Endothelial cell of umbilical vein (primary cell): ENCODE data around the gene MAEA. TPM values are rescaled to one million over a fixed set of nuclear protein-coding genes. Genes with fewer than 3 reads are reported as not detected.

Experiments
- BruUV-seq: library from RNA; stranded (reverse); fragments of 400-500 nt; replicated peaks from 2 replicates; lab custom pipeline; 2021; lab: Mats Ljungman, UMichigan
- CTCF ChIA-PET: fragments of 300-600, 350-600 bp; sonication (Branson Sonifier 250); formaldehyde crosslinking; loops from one replicate; lab custom pipeline; 2021; ENCODE audit warnings: antibody characterized with exemption, inconsistent platforms; lab: Charles Lee
- POLR2A ChIA-PET: fragments of 300-600, 350-600 bp; sonication (Branson Sonifier 250); formaldehyde crosslinking; loops from one replicate; lab custom pipeline; 2021; ENCODE audit warnings: antibody characterized with exemption, inconsistent platforms; lab: Charles Lee
- DNase-seq: peaks from one replicate; pipeline ENCODE4 v3.0.0-alpha.2; 2011; ENCODE audit warnings: low read depth, low spot score
- FAIRE-seq: peaks from 2 replicates; lab custom pipeline; 2011; peaks lifted over from hg19 to GRCh38; lab: Jason Lieb, UNC
- H2AFZ ChIP-seq: 2 replicates; pipeline ENCODE4 v1.6.0; 2012; ENCODE audit warnings: low read depth, low read length, control low read depth, inconsistent platforms
- H3K27ac ChIP-seq: 2 replicates; pipeline ENCODE4 v1.5.1; 2011; ENCODE audit warnings: low read depth, mild to moderate bottlenecking, control low read depth, low read length, moderate library complexity; ENCODE audit not compliant: insufficient read depth
- H3K27me3 ChIP-seq, 2 experiments: 2 replicates each; pipeline versions ENCODE4 v1.6.0 to v1.6.1; 2011; ENCODE audit warnings: low read length in 2 of 2, mixed read lengths in 1 of 2; ENCODE audit not compliant: control insufficient read depth in 2 of 2, insufficient read depth in 2 of 2
- H3K36me3 ChIP-seq, 2 experiments: 2 replicates in 1 of 2; 3 replicates in 1 of 2; pipeline ENCODE4 v1.5.1; 2011; ENCODE audit warnings: low read length in 2 of 2, mild to moderate bottlenecking in 1 of 2, moderate library complexity in 1 of 2; ENCODE audit not compliant: control insufficient read depth in 2 of 2, insufficient read depth in 2 of 2; ENCODE audit errors: extremely low read depth in 1 of 2
- H3K4me1 ChIP-seq: 3 replicates; pipeline ENCODE4 v1.5.1; 2011; ENCODE audit warnings: mild to moderate bottlenecking, low read length; ENCODE audit not compliant: control insufficient read depth, insufficient read depth; ENCODE audit errors: extremely low read depth
- H3K4me2 ChIP-seq: 2 replicates; pipeline ENCODE4 v1.6.1; 2011; ENCODE audit warnings: low read length, control low read depth, mixed read lengths; ENCODE audit not compliant: insufficient read depth
- H3K4me3 ChIP-seq, 3 experiments: fragments of 200-600 bp in 1 of 3; sonication (generic), shearing (Covaris generic) in 1 of 3; replicated peaks in 1 of 3; 2 replicates each; pipeline ENCODE4 v1.5.1; 2011 to 2016; ENCODE audit warnings: control low read depth in 3 of 3, low read length in 3 of 3, mild to moderate bottlenecking in 2 of 3, inconsistent platforms in 1 of 3, low read depth in 1 of 3, moderate library complexity in 1 of 3; ENCODE audit not compliant: insufficient read depth in 1 of 3
- H3K79me2 ChIP-seq: 2 replicates; pipeline ENCODE4 v1.6.0; 2012; ENCODE audit warnings: low read length, inconsistent platforms; ENCODE audit not compliant: control insufficient read depth, insufficient read depth
- H3K9ac ChIP-seq: replicated peaks from 2 replicates; pipeline ENCODE3; 2011; ENCODE audit warnings: low read length, control low read depth; ENCODE audit not compliant: insufficient read depth; ENCODE audit errors: extremely low read depth
- H3K9me1 ChIP-seq: replicated peaks from 3 replicates; pipeline ENCODE4 v1.6.0; 2011; ENCODE audit warnings: mild to moderate bottlenecking, low read length; ENCODE audit not compliant: control insufficient read depth, insufficient read depth; ENCODE audit errors: extremely low read depth
- H3K9me3 ChIP-seq: replicated peaks from 2 replicates; pipeline ENCODE4 v1.5.1; 2012; ENCODE audit warnings: low read length, inconsistent platforms; ENCODE audit not compliant: control insufficient read depth, insufficient read depth
- H4K20me1 ChIP-seq: replicated peaks from 2 replicates; pipeline ENCODE3; 2011; ENCODE audit warnings: mild to moderate bottlenecking, low read length; ENCODE audit not compliant: control insufficient read depth, insufficient read depth; ENCODE audit errors: extremely low read depth
- GATA2 ChIP-seq: IDR thresholded peaks from 2 replicates; pipeline ENCODE4 v1.7.0; 2011; ENCODE audit warnings: low read depth, mild to moderate bottlenecking, moderate library complexity, mixed read lengths, low read length; ENCODE audit not compliant: insufficient read length, insufficient read depth
- MYC ChIP-seq: IDR thresholded peaks from one replicate; pipeline ENCODE4 v1.6.1; 2011; ENCODE audit warnings: mild to moderate bottlenecking, low read depth, low read length
- POLR2A ChIP-seq: IDR thresholded peaks from 2 replicates; pipeline ENCODE4 v1.6.1; 2012; ENCODE audit warnings: low read depth, mild to moderate bottlenecking, control low read depth, low read length
- dilution Hi-C: fragments of 300-500 bp; cut with MboI; formaldehyde crosslinking; loops from one replicate; pipeline ENCODE4 v1.15.0; 2019; ENCODE audit warnings: low sequenced_read_pairs; ENCODE audit not compliant: extremely low pct_ligation_motif_present
- intact Hi-C: fragments of 100-400 bp; cut with micrococcal nuclease; formaldehyde crosslinking; loops from one replicate; pipeline ENCODE4 v1.10.0; 2022
- polyA plus RNA-seq, 4 experiments: library from polyadenylated mRNA; depleted of rRNA in 3 of 4; stranded (reverse) in 3 of 4; unstranded in 1 of 4; fragments of >200 nt; gene quantifications; 2 replicates each; pipeline versions ENCODE4 v1.2.1 to v1.2.3, GENCODE V29; 2011 to 2012; ENCODE audit warnings: missing spikeins in 1 of 4
- total RNA-seq: library from RNA; stranded (reverse); gene quantifications from 2 replicates; pipeline ENCODE4 v1.2.3, GENCODE V29; 2021
- TF ChIP-seq, protein P1 (sequence below), 2 donors: IDR thresholded peaks; 1 replicate in 1 of 2; 2 replicates in 1 of 2; pipeline ENCODE4 v1.5.1; 2011; ENCODE audit warnings: low read length in 2 of 2, mild to moderate bottlenecking in 2 of 2, moderate library complexity in 2 of 2, control low read depth in 1 of 2, inconsistent platforms in 1 of 2, low read depth in 1 of 2; ENCODE audit not compliant: insufficient read depth in 1 of 2; ENCODE audit errors: extremely low read depth in 1 of 2
- TF ChIP-seq, protein P2 (sequence below): IDR thresholded peaks from 2 replicates; pipeline ENCODE4 v1.6.1; 2011; ENCODE audit not compliant: insufficient read depth, insufficient read length

Gene MAEA
- total and polyA plus RNA-seq, 2 donors (not counting 3 experiments of a cell fraction or from before 2014, with no cell fraction given) = 66.0 to 108 TPM

DNA sequence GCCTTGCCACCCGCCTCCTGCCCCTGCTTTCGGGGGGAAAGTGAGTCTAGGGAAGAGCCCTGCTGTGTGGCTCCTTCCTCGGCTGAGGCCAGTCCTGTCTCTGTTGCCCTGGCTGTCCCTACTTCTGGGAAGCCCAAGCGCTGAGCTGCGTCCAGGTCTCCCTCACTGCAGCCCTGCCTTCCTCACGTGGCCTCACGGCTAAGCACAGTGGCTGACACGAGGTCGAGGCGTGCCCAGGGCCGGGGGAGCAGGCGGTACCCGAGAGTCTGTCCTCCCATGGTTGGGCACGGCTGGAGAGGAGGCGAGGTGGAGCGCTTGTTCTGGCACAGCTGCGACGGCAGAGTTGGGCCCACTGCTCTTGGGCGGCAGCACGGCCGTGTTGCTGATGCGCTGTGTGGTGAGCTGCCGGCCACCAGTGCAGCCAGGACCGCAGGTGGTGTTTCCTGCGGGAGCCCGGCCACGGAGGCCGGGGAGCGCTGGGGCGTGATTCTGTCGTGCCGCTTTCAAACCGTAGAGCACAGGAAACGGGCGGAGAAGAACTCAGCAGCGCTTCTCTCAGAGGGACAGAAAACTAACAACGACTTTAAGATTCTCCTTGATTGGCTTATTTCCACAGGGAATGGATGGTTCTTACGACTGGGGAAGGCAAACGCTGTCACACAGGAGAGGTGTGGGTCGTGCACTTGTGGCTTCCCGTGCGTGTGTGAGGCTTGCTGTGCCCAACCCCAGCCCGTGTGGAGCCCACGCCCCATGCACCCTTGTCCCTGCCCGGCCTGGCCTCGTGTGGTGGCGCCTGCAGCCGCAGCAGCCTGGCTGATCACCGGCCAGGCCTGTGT is 21.3 kb downstream of the MAEA start:
- Histone ChIP-seq H3K4me1 (peaks cover 11% of the 10 kb centered on the region), H3K36me3 (peaks cover 9 to 17% of the 10 kb centered on the region in 2 experiments), H2AFZ (no peak overlapping the region), H3K27ac (no peak overlapping the region), H3K4me2 (no peak overlapping the region), H3K9me1 (no peaks in the 10 kb centered on the region), H3K9ac (no peak overlapping the region), H4K20me1 (no peaks in the 10 kb centered on the region), H3K4me3 (no peak overlapping the region), H3K27me3 (no peaks in the 10 kb centered on the region), H3K79me2 (peaks cover 60% of the 10 kb centered on the region), H3K9me3 (no peaks in the 10 kb centered on the region)
- dilution Hi-C loops (no loop called here), intact Hi-C loops (no loop called here)
- FAIRE-seq (no peak), DNase-seq (no peak)
- ChIA-PET CTCF (no interaction called here), POLR2A (no interaction called here)
- BruUV-seq = no TSS peak
- TF ChIP-seq GATA2 = no peak
- TF ChIP-seq MYC = no peak
- TF ChIP-seq, protein P1, sequence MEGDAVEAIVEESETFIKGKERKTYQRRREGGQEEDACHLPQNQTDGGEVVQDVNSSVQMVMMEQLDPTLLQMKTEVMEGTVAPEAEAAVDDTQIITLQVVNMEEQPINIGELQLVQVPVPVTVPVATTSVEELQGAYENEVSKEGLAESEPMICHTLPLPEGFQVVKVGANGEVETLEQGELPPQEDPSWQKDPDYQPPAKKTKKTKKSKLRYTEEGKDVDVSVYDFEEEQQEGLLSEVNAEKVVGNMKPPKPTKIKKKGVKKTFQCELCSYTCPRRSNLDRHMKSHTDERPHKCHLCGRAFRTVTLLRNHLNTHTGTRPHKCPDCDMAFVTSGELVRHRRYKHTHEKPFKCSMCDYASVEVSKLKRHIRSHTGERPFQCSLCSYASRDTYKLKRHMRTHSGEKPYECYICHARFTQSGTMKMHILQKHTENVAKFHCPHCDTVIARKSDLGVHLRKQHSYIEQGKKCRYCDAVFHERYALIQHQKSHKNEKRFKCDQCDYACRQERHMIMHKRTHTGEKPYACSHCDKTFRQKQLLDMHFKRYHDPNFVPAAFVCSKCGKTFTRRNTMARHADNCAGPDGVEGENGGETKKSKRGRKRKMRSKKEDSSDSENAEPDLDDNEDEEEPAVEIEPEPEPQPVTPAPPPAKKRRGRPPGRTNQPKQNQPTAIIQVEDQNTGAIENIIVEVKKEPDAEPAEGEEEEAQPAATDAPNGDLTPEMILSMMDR (IDR thresholded peaks at IDR 0.05; ENCODE audit: extremely low read depth in 1 of 2, insufficient read depth in 1 of 2, low read depth in 1 of 2, low read length in 2 of 2) = no peak
- TF ChIP-seq POLR2A = no peak
- TF ChIP-seq, protein P2, sequence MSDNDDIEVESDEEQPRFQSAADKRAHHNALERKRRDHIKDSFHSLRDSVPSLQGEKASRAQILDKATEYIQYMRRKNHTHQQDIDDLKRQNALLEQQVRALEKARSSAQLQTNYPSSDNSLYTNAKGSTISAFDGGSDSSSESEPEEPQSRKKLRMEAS = no peak
